RCC 7860 (cell line): ENCODE measurements around the gene AQP5.

Source experiments
- DNase-seq: peaks from one replicate; pipeline ENCODE4 v3.0.0-alpha.2; 2015; ENCODE audit warnings: low spot score
- FAIRE-seq: peaks from 2 replicates; lab custom pipeline; 2012; peaks lifted over from hg19 to GRCh38; lab: Jason Lieb, UNC

The AQP5 gene

GRCh38 chr12:49963976-49964815 is 2.5 kb downstream of the AQP5 start:
- DNase-seq (no peak), FAIRE-seq (no peak)

GRCh38 chr12:49964849-49965624 is 3.4 kb downstream of the AQP5 start:
- no peak for FAIRE-seq
- no peak for DNase-seq

- no peak for DNase-seq
- no peak for FAIRE-seq
Observed at GRCh38 chr12:49965836-49966235, 4.2 kb downstream of the AQP5 start.

- FAIRE-seq, result no peak
Observed at GRCh38 chr12:49966511-49967041, 4.9 kb downstream of the AQP5 start.

GRCh38 chr12:49967042-49967776 is 5.5 kb downstream of the AQP5 start:
- FAIRE-seq (no peak), DNase-seq (peak; percentile 52)

More at GRCh38 chr12:49966511-49967041, 4.9 kb downstream of the AQP5 start:
- no peak for DNase-seq

GRCh38 chr12:49967777-49968250 is 6.1 kb downstream of the AQP5 start:
- FAIRE-seq (no peak), DNase-seq (no peak)

GRCh38 chr12:49968471-49968870 is 6.8 kb downstream of the AQP5 start:
- FAIRE-seq (no peak), DNase-seq (no peak)

- DNase-seq (no peak), FAIRE-seq (no peak)
Observed at GRCh38 chr12:49969027-49969426, 7.4 kb downstream of the AQP5 start.

GRCh38 chr12:49969651-49970429 is 8.2 kb downstream of the AQP5 start:
- DNase-seq (no peak), FAIRE-seq (no peak)

- DNase-seq (no peak), FAIRE-seq (no peak)
Observed at GRCh38 chr12:49970658-49971057, 9.0 kb downstream of the AQP5 start.

GRCh38 chr12:49971141-49971540 is 9.5 kb downstream of the AQP5 start:
- FAIRE-seq (no peak), DNase-seq (no peak)

GRCh38 chr12:49972129-49972528 is 10.5 kb downstream of the AQP5 start:
- DNase-seq (no peak), FAIRE-seq (no peak)

GRCh38 chr12:49972641-49973360 is 11.1 kb downstream of the AQP5 start, which contains the start of gene AQP6:
AQP6 (plus strand) TSS chr12:49972947; CDS start chr12:49973174, 227 bp downstream.
- DNase-seq (no peak), FAIRE-seq (no peak)

GRCh38 chr12:49973361-49973830 is 11.7 kb downstream of the AQP5 start:
- FAIRE-seq, result no peak
- no peak for DNase-seq

GRCh38 chr12:49974231-49974675 is 12.6 kb downstream of the AQP5 start:
- no peak for DNase-seq
- no peak for FAIRE-seq

- DNase-seq, result no peak
- FAIRE-seq, result no peak
Observed at GRCh38 chr12:49974677-49975317, 13.1 kb downstream of the AQP5 start.

GRCh38 chr12:49975318-49975761 is 13.7 kb downstream of the AQP5 start:
- DNase-seq, result no peak

GRCh38 chr12:49976557-49976956 is 14.9 kb downstream of the AQP5 start:
- FAIRE-seq (no peak), DNase-seq (no peak)

More at GRCh38 chr12:49975318-49975761, 13.7 kb downstream of the AQP5 start:
- no peak for FAIRE-seq

- no peak for DNase-seq
- FAIRE-seq, result no peak
Observed at GRCh38 chr12:49978125-49978524, 16.5 kb downstream of the AQP5 start.
